A549 (cell line): ENCODE measurements around the gene CACNG7. TPM values are rescaled to one million over a fixed set of nuclear protein-coding genes. Genes with fewer than 3 reads are reported as not detected.
A peak's percentile ranks its signal among the peaks of the same experiment; 100 is the strongest.

ENCODE experiments used
- BCL3 ChIP-seq: fragments of >200 bp; sonication (Bioruptor Twin); formaldehyde crosslinking; IDR thresholded peaks from 3 replicates; pipeline ENCODE4 v1.6.1; 2016
- BHLHE40 ChIP-seq: IDR thresholded peaks from 2 replicates; pipeline ENCODE4 v1.6.1; 2012; ENCODE audit warnings: low read depth, low read length, inconsistent platforms
- CBX2 ChIP-seq: fragments of 200-600 bp; sonication (generic); IDR thresholded peaks from 2 replicates; pipeline ENCODE4 v1.6.1; 2016; ENCODE audit warnings: low read depth, mild to moderate bottlenecking, borderline replicate concordance
- CBX8 ChIP-seq: fragments of 200-600 bp; sonication (generic); IDR thresholded peaks from 2 replicates; pipeline ENCODE4 v1.6.1; 2016
- CHD2 ChIP-seq: fragments of 150-350 bp; IDR thresholded peaks from 2 replicates; pipeline ENCODE4 v1.6.1; 2014; ENCODE audit warnings: low read length; ENCODE audit not compliant: partially characterized antibody
- CHD4 ChIP-seq: fragments of 200-600 bp; sonication (generic); IDR thresholded peaks from 2 replicates; pipeline ENCODE4 v1.6.1; 2016; ENCODE audit warnings: antibody characterized with exemption, mild to moderate bottlenecking, borderline replicate concordance
- EHF ChIP-seq: fragments of 250-450 bp; sonication (Bioruptor Pico); IDR thresholded peaks from 2 replicates; pipeline ENCODE4 v1.5.0; 2020; ENCODE audit warnings: mild to moderate bottlenecking
- ELK1 ChIP-seq: fragments of 150-350 bp; IDR thresholded peaks from 2 replicates; pipeline ENCODE4 v1.6.1; 2014; ENCODE audit warnings: low read depth, mild to moderate bottlenecking, low read length
- EP300 ChIP-seq, 2 experiments: fragments of >200 bp; sonication (Bioruptor Twin); formaldehyde crosslinking; IDR thresholded peaks; 2 replicates in 1 of 2; 3 replicates in 1 of 2; pipeline ENCODE4 v1.6.1; 2016 to 2017
- FOXS1 ChIP-seq: fragments of 250-450 bp; sonication (Bioruptor Pico); IDR thresholded peaks from 2 replicates; pipeline ENCODE4 v1.5.0; 2020; ENCODE audit warnings: mild to moderate bottlenecking, moderate library complexity
- GATA3 ChIP-seq: IDR thresholded peaks from 2 replicates; pipeline ENCODE4 v1.6.1; 2012; ENCODE audit warnings: borderline replicate concordance
- HDAC2 ChIP-seq: fragments of 200-600 bp; sonication (generic); IDR thresholded peaks from 2 replicates; pipeline ENCODE4 v1.6.1; 2016
- HES2 ChIP-seq: fragments of >200 bp; sonication (Bioruptor Twin); formaldehyde crosslinking; IDR thresholded peaks from 2 replicates; pipeline ENCODE4 v1.6.1; 2016
- HMGXB4 ChIP-seq: fragments of 250-450 bp; sonication (Bioruptor Pico); IDR thresholded peaks from 2 replicates; pipeline ENCODE4 v1.5.0; 2021; ENCODE audit warnings: mild to moderate bottlenecking, moderate library complexity, borderline replicate concordance
- HOXB5 ChIP-seq: fragments of 250-450 bp; sonication (Bioruptor Pico); IDR thresholded peaks from 2 replicates; pipeline ENCODE4 v1.5.0; 2020; ENCODE audit warnings: mild to moderate bottlenecking, moderate library complexity
- JUNB ChIP-seq: fragments of >200 bp; sonication (Bioruptor Twin); formaldehyde crosslinking; IDR thresholded peaks from 2 replicates; pipeline ENCODE4 v1.6.1; 2016
- KDM5A ChIP-seq: fragments of 200-600 bp; sonication (generic); IDR thresholded peaks from 2 replicates; pipeline ENCODE4 v1.6.1; 2016; ENCODE audit warnings: antibody characterized with exemption, mild to moderate bottlenecking
- MAFK ChIP-seq: fragments of 450-650 bp; IDR thresholded peaks from 2 replicates; pipeline ENCODE4 v1.6.1; 2014; ENCODE audit not compliant: partially characterized antibody
- MAZ ChIP-seq: fragments of 150-350 bp; IDR thresholded peaks from 2 replicates; pipeline ENCODE4 v1.6.1; 2014; ENCODE audit warnings: antibody characterized with exemption, low read depth, low read length, borderline replicate concordance
- NFE2L2 ChIP-seq: fragments of 150-350 bp; conservative IDR thresholded peaks from 2 replicates; pipeline ENCODE4 v1.6.1; 2014; ENCODE audit warnings: low read length
- NPAS2 ChIP-seq: fragments of 250-450 bp; sonication (Bioruptor Pico); IDR thresholded peaks from 2 replicates; pipeline ENCODE4 v1.8.0; 2022; ENCODE audit warnings: mild to moderate bottlenecking, moderate library complexity, borderline replicate concordance
- PBX3 ChIP-seq: IDR thresholded peaks from 2 replicates; pipeline ENCODE4 v1.6.1; 2012
- PHF8 ChIP-seq: fragments of 200-600 bp; sonication (generic); IDR thresholded peaks from 2 replicates; pipeline ENCODE4 v1.6.1; 2016; ENCODE audit warnings: low read depth, mild to moderate bottlenecking, antibody characterized with exemption, moderate library complexity, borderline replicate concordance
- RARB ChIP-seq: fragments of 250-450 bp; sonication (Bioruptor Pico); IDR thresholded peaks from 2 replicates; pipeline ENCODE4 v1.8.0; 2021; ENCODE audit warnings: mild to moderate bottlenecking, moderate library complexity
- REST ChIP-seq: fragments of 200-600 bp; sonication (generic); IDR thresholded peaks from 2 replicates; pipeline ENCODE4 v1.6.1; 2016; ENCODE audit warnings: antibody characterized with exemption, mild to moderate bottlenecking, moderate library complexity
- RNF2 ChIP-seq: fragments of 200-600 bp; sonication (generic); IDR thresholded peaks from 2 replicates; pipeline ENCODE4 v1.6.1; 2016; ENCODE audit warnings: low read depth, mild to moderate bottlenecking, antibody characterized with exemption, moderate library complexity, borderline replicate concordance
- SREBF2 ChIP-seq: fragments of 450-650 bp; IDR thresholded peaks from 2 replicates; pipeline ENCODE4 v1.6.1; 2014; ENCODE audit warnings: mild to moderate bottlenecking, moderate library complexity
- TFCP2L1 ChIP-seq: fragments of 250-450 bp; sonication (Bioruptor Pico); IDR thresholded peaks from 2 replicates; pipeline ENCODE4 v1.5.0; 2021; ENCODE audit warnings: mild to moderate bottlenecking
- USF2 ChIP-seq: fragments of 450-650 bp; IDR thresholded peaks from 2 replicates; pipeline ENCODE4 v1.6.1; 2014; ENCODE audit warnings: antibody characterized with exemption
- ZFP36 ChIP-seq: fragments of 450-650 bp; IDR thresholded peaks from 2 replicates; pipeline ENCODE4 v1.6.1; 2014; ENCODE audit warnings: borderline replicate concordance; ENCODE audit not compliant: partially characterized antibody
- ZNF302 ChIP-seq: fragments of 250-450 bp; sonication (Bioruptor Pico); IDR thresholded peaks from 2 replicates; pipeline ENCODE4 v1.9.0; 2021; ENCODE audit warnings: inconsistent platforms, mild to moderate bottlenecking, moderate library complexity
- ZSCAN20 ChIP-seq: fragments of 250-450 bp; sonication (Bioruptor Pico); IDR thresholded peaks from 2 replicates; pipeline ENCODE4 v1.8.0; 2022; ENCODE audit warnings: mild to moderate bottlenecking, moderate library complexity
- polyA plus RNA-seq, 4 experiments: library from polyadenylated mRNA; depleted of rRNA in 3 of 4; stranded (reverse); fragments of >200 nt; fragmentation: RNase III in 1 of 4; extraction: RNeasy Plus Mini Kit Qiagen cat#74134 plus additional on column Dnase treatment in 1 of 4; gene quantifications; 2 replicates in 3 of 4; 3 replicates in 1 of 4; pipeline ENCODE4 v1.2.3, GENCODE V29; 2011 to 2017

The CACNG7 gene
- polyA plus RNA-seq, 2 of the 4 experiments (the other 2 are of a cell fraction): 7.6 to 11.5 TPM

GRCh38 chr19:53865918-53866864 is 42.9 kb upstream of the CACNG7 start (continued):
- TF ChIP-seq PBX3: peak; percentile 24; the same call in 1 of the 2 replicates
- TF ChIP-seq HES2: no peak
- TF ChIP-seq EHF: no peak; the same call in 1 of the 2 replicates
- TF ChIP-seq ZFP36: no peak
- TF ChIP-seq ZSCAN20 (CRISPR knock-in tag): no peak
- TF ChIP-seq NFE2L2: no peak
- no peak for TF ChIP-seq CHD4
- no peak for TF ChIP-seq USF2
- no peak for TF ChIP-seq CBX2
- peak; percentile 87; the same call in 1 of the 2 replicates for TF ChIP-seq HMGXB4
- TF ChIP-seq BCL3: peak; percentile 38; the same call in 1 of the 3 replicates
- no peak for TF ChIP-seq EP300 (IDR thresholded peaks at IDR 0.05)
- TF ChIP-seq CHD2: no peak
- peak; percentile 88 for TF ChIP-seq RARB (CRISPR knock-in tag)
- no peak for TF ChIP-seq RNF2
- no peak for TF ChIP-seq HDAC2
- peak; percentile 87 for TF ChIP-seq TFCP2L1
- TF ChIP-seq JUNB: no peak
- peak; percentile 59 for TF ChIP-seq HOXB5 (CRISPR knock-in tag)
- no peak for TF ChIP-seq CBX8
- peak; percentile 33; the same call in 1 of the 2 replicates for TF ChIP-seq GATA3
- no peak for TF ChIP-seq ZNF302 (CRISPR knock-in tag)
- no peak for TF ChIP-seq FOXS1
- peak; percentile 58; the same call in 1 of the 2 replicates for TF ChIP-seq PHF8
- TF ChIP-seq BHLHE40: no peak
- no peak for TF ChIP-seq MAZ
- no peak for TF ChIP-seq KDM5A
- no peak for TF ChIP-seq NPAS2 (CRISPR knock-in tag)
- TF ChIP-seq SREBF2: no peak
- TF ChIP-seq MAFK: no peak
- TF ChIP-seq ELK1: no peak
- 0 out of 2 replicates have a peak, but pooled peaks have one; percentile 22 for TF ChIP-seq REST
